K562 (cell line): ENCODE measurements around the gene BTBD18. TPM values are rescaled to one million over a fixed set of nuclear protein-coding genes. Genes with fewer than 3 reads are reported as not detected.

Source experiments
- ATAC-seq: fragments of 200-7000 bp; cut with Tn5 transposase; 3 replicates; pipeline ENCODE4 v1.9.1; 2020; ENCODE audit warnings: moderate library complexity
- BruUV-seq: library from RNA; stranded (reverse); fragments of 400-500 nt; replicated peaks from 2 replicates; lab custom pipeline; 2021; lab: Mats Ljungman, UMichigan
- CTCF ChIA-PET: fragments of 300-600 bp; formaldehyde crosslinking; extraction: SDS; loops from one replicate; lab custom pipeline; 2021; ENCODE audit warnings: low intra/inter-chr PET ratio; lab: Yijun Ruan, JAX
- POLR2A ChIA-PET: fragments of 300-600, 350-650 bp; sonication (Branson Sonifier 250); formaldehyde crosslinking; extraction: SDS; loops from one replicate; lab custom pipeline; 2021; ENCODE audit warnings: antibody characterized with exemption, inconsistent platforms; lab: Yijun Ruan, JAX
- DNase-seq, 4 experiments: peaks; one replicate each; pipeline versions ENCODE4 v3.0.0 to v3.0.0-alpha.2; 2011 to 2018; ENCODE audit warnings: low spot score in 3 of 4, mixed read lengths in 3 of 4; ENCODE audit errors: extremely low read depth in 1 of 4
- FAIRE-seq: peaks from 2 replicates; lab custom pipeline; 2011; peaks lifted over from hg19 to GRCh38; lab: Jason Lieb, UNC
- H2AFZ ChIP-seq: 2 replicates; pipeline ENCODE4 v1.6.0; 2011; ENCODE audit warnings: low read depth, low read length, control low read depth, inconsistent platforms
- H3K27ac ChIP-seq: fragments of 200-600 bp; 3 replicates; pipeline ENCODE4 v1.8.0; 2011; ENCODE audit warnings: low read depth, mild to moderate bottlenecking, control low read depth, inconsistent platforms, low read length, moderate library complexity, mixed read lengths; ENCODE audit errors: extremely low read depth
- H3K27me3 ChIP-seq, 2 experiments: fragments of 300-600 bp in 1 of 2; 2 replicates in 1 of 2; 3 replicates in 1 of 2; pipeline versions ENCODE4 v1.6.0 to v1.8.0; 2011; ENCODE audit warnings: inconsistent platforms in 2 of 2, low read length in 2 of 2, mild to moderate bottlenecking in 1 of 2, mixed read lengths in 1 of 2, moderate library complexity in 1 of 2; ENCODE audit not compliant: control insufficient read depth in 2 of 2, insufficient read depth in 2 of 2
- H3K36me3 ChIP-seq: fragments of 300-600 bp; 3 replicates; pipeline ENCODE4 v1.8.0; 2011; ENCODE audit warnings: mild to moderate bottlenecking, low read length, inconsistent platforms; ENCODE audit not compliant: control insufficient read depth, insufficient read depth
- H3K4me1 ChIP-seq, 2 experiments: fragments of 200-600 bp in 1 of 2; replicated peaks in 1 of 2; 2 replicates in 1 of 2; 3 replicates in 1 of 2; pipeline versions ENCODE4 v1.5.1 to v1.8.0; 2011; ENCODE audit warnings: inconsistent platforms in 2 of 2, low read length in 2 of 2, mild to moderate bottlenecking in 1 of 2, mixed read lengths in 1 of 2, moderate library complexity in 1 of 2; ENCODE audit not compliant: control insufficient read depth in 2 of 2, insufficient read depth in 2 of 2
- H3K4me2 ChIP-seq: 2 replicates; pipeline ENCODE4 v1.6.1; 2011; ENCODE audit warnings: low read length, control low read depth, inconsistent platforms, mixed read lengths; ENCODE audit not compliant: insufficient read depth
- H3K4me3 ChIP-seq: fragments of 200-600 bp; sonication (generic), shearing (Covaris generic); 2 replicates; pipeline ENCODE4 v1.5.1; 2016; ENCODE audit warnings: control low read depth, inconsistent platforms
- H3K79me2 ChIP-seq: fragments of 200-600 bp; 3 replicates; pipeline ENCODE4 v1.8.0; 2011; ENCODE audit warnings: low read length, inconsistent platforms; ENCODE audit not compliant: control insufficient read depth, insufficient read depth
- H3K9ac ChIP-seq, 2 experiments: 2 replicates each; pipeline versions ENCODE4 v1.6.0 to v1.6.1; 2011; ENCODE audit warnings: low read depth in 2 of 2, low read length in 2 of 2, control low read depth in 1 of 2, inconsistent platforms in 1 of 2, mild to moderate bottlenecking in 1 of 2, mixed read lengths in 1 of 2; ENCODE audit not compliant: insufficient read depth in 1 of 2
- H3K9me1 ChIP-seq: one replicate; pipeline ENCODE4 v1.6.0; 2011; ENCODE audit warnings: inconsistent platforms, mild to moderate bottlenecking, low read length, moderate library complexity; ENCODE audit not compliant: control insufficient read depth, insufficient read depth
- H3K9me3 ChIP-seq: replicated peaks from 2 replicates; pipeline ENCODE4 v1.5.1; 2011; ENCODE audit warnings: low read depth, low read length, inconsistent platforms; ENCODE audit not compliant: control insufficient read depth, insufficient read depth
- H4K20me1 ChIP-seq: replicated peaks from 2 replicates; pipeline ENCODE4 v1.6.1; 2011; ENCODE audit warnings: low read length, inconsistent platforms, mixed read lengths; ENCODE audit not compliant: control insufficient read depth, insufficient read depth
- HOXB6 ChIP-seq: fragments of 250-450 bp; sonication (Bioruptor Pico); IDR thresholded peaks from 2 replicates; pipeline ENCODE4 v1.5.1; 2022; ENCODE audit warnings: mild to moderate bottlenecking, borderline replicate concordance
- KLF6 ChIP-seq: fragments of 250-450 bp; sonication (Bioruptor Pico); IDR thresholded peaks from 2 replicates; pipeline ENCODE4 v1.4.0; 2020; ENCODE audit warnings: mild to moderate bottlenecking, moderate library complexity, borderline replicate concordance
- POLR2A ChIP-seq: fragments of 450-650 bp; conservative IDR thresholded peaks from 2 replicates; pipeline ENCODE4 v1.6.1; 2016
- ZNF696 ChIP-seq: fragments of 250-450 bp; sonication (Bioruptor Pico); conservative IDR thresholded peaks from 2 replicates; pipeline ENCODE4 v1.4.0; 2020; ENCODE audit warnings: mild to moderate bottlenecking, moderate library complexity
- WGBS: fragments of 100-300 bp; shearing (Covaris generic); methylation state at CpG from one replicate; pipeline ENCODE4 v1.1.6; 2016; ENCODE audit warnings: low coverage, mixed read lengths; ENCODE audit not compliant: insufficient coverage; ENCODE audit errors: missing lambda C conversion rate; 5-methylcytosine and 5-hydroxymethylcytosine counted together
- in situ Hi-C: fragments of 300-500 bp; cut with MboI; formaldehyde crosslinking; loops from 4 replicates; pipeline ENCODE4 v1.15.0; 2018; ENCODE audit warnings: inconsistent platforms, mixed read lengths
- intact Hi-C: fragments of 100-400 bp; cut with micrococcal nuclease; formaldehyde crosslinking; loops from 2 replicates; pipeline ENCODE4 v1.14.2; 2022
- polyA plus RNA-seq, 8 experiments: library from polyadenylated mRNA; depleted of rRNA in 4 of 8; stranded (reverse) in 5 of 8; unstranded in 3 of 8; fragments of >200 nt; fragmentation: Nextera tagmentation in 2 of 8; fragmentation: Illumina TruSeq in 1 of 8; extraction: Ambion mirVana in 2 of 8; extraction: Trizol in 1 of 8; gene quantifications; 2 replicates each; pipeline versions ENCODE4 v1.2.1 to v1.2.3, GENCODE V29; 2011 to 2014; ENCODE audit warnings: inconsistent platforms in 1 of 8, missing spikeins in 1 of 8
- total RNA-seq, 7 experiments: library from RNA; depleted of rRNA in 6 of 7; stranded (reverse); fragments of >200 nt in 6 of 7; fragmentation: Illumina TruSeq in 2 of 7; extraction: Trizol in 2 of 7; gene quantifications; 2 replicates each; pipeline versions ENCODE4 v1.2.1 to v1.2.3, GENCODE V29; 2011 to 2021; ENCODE audit warnings: low replicate concordance in 1 of 7
- TF ChIP-seq, protein P1 (sequence below): fragments of 250-450 bp; sonication (Bioruptor Pico); IDR thresholded peaks from 2 replicates; pipeline ENCODE4 v1.6.1; 2021; ENCODE audit warnings: mild to moderate bottlenecking
- TF ChIP-seq, protein P2 (sequence below): fragments of 450-650 bp; IDR thresholded peaks from 2 replicates; pipeline ENCODE4 v1.6.1; 2016
- TF ChIP-seq, protein P3 (sequence below): fragments of 250-450 bp; sonication (Bioruptor Pico); IDR thresholded peaks from 2 replicates; pipeline ENCODE4 v1.8.0; 2021; ENCODE audit warnings: moderate library complexity, mild to moderate bottlenecking, inconsistent platforms
- TF ChIP-seq, protein P4 (sequence below): fragments of 450-650 bp; IDR thresholded peaks from 2 replicates; pipeline ENCODE4 v1.6.1; 2016; ENCODE audit warnings: mild to moderate bottlenecking, moderate library complexity

Gene BTBD18
- total and polyA plus RNA-seq, 9 of the 15 experiments (the other 6 are each of a cell fraction or from before 2014, with no cell fraction given) = 0.06 TPM; not detected in 8

DNA sequence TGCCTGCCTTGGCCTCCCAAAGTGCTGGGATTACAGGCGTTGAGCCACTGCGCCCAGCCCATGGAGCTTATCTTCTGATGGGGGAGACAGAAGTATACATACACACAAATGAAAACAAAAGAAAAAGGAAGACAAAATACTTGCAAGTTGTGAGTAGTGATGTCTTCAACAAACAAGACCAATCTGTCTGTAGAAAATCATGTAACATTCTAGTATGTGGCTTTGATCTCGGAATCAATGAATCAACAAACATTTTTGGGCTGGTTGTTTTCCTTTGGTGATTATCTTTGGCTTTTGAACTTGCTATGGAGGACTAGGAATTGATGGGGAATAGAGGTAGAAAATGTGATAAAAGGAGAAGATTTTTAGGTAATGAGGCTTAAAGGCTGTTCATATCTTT lies 6.6 kb upstream of the BTBD18 start:
- peaks cover 0 to 3% of the 10 kb centered on the region in 2 experiments; a peak in 1 of 5 replicates for H3K4me1 ChIP-seq
- no peaks in the 10 kb centered on the region for H3K9me3 ChIP-seq
- no peaks in the 10 kb centered on the region for H3K9me1 ChIP-seq
- intact Hi-C loops (no loop called here), in situ Hi-C loops (no loop called here)
- H3K27me3 ChIP-seq = no peaks in the 10 kb centered on the region
- H3K27ac ChIP-seq = no peak overlapping the region
- H3K36me3 ChIP-seq = no peaks in the 10 kb centered on the region
- WGBS = 33% methylated on average over 3 of the region's 3 CpGs
- no peak for ATAC-seq
- no peak overlapping the region for H3K4me3 ChIP-seq
- H3K79me2 ChIP-seq = peaks cover 15% of the 10 kb centered on the region
- no peak overlapping the region for H3K9ac ChIP-seq
- no peak overlapping the region for H2AFZ ChIP-seq
- ChIA-PET POLR2A (interaction anchor here (1.3 to 2.0 kb wide), 2 partner anchors 12 to 17 kb away, joined by 5 to 11 read pairs; partner anchors contain the start of gene SELENOH), CTCF (interaction anchor here (0.6 kb wide), 1 partner anchor 141 kb away, joined by 3 read pairs; no protein-coding TSS in a partner anchor)
- no TSS peak for BruUV-seq
- no peak overlapping the region for H3K4me2 ChIP-seq
- no peak for FAIRE-seq
- no peak for DNase-seq
- no peaks in the 10 kb centered on the region for H4K20me1 ChIP-seq
- TF ChIP-seq ZNF696 (CRISPR knock-in tag) (no peak), HOXB6 (CRISPR knock-in tag) (no peak), POLR2A (no peak), KLF6 (CRISPR knock-in tag) (no peak)
- TF ChIP-seq, protein P1, sequence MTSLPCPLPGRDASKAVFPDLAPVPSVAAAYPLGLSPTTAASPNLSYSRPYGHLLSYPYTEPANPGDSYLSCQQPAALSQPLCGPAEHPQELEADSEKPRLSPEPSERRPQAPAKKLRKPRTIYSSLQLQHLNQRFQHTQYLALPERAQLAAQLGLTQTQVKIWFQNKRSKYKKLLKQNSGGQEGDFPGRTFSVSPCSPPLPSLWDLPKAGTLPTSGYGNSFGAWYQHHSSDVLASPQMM (CRISPR knock-in tag) = no peak
- TF ChIP-seq, protein P2, sequence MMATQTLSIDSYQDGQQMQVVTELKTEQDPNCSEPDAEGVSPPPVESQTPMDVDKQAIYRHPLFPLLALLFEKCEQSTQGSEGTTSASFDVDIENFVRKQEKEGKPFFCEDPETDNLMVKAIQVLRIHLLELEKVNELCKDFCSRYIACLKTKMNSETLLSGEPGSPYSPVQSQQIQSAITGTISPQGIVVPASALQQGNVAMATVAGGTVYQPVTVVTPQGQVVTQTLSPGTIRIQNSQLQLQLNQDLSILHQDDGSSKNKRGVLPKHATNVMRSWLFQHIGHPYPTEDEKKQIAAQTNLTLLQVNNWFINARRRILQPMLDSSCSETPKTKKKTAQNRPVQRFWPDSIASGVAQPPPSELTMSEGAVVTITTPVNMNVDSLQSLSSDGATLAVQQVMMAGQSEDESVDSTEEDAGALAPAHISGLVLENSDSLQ = no peak
- TF ChIP-seq, protein P3, sequence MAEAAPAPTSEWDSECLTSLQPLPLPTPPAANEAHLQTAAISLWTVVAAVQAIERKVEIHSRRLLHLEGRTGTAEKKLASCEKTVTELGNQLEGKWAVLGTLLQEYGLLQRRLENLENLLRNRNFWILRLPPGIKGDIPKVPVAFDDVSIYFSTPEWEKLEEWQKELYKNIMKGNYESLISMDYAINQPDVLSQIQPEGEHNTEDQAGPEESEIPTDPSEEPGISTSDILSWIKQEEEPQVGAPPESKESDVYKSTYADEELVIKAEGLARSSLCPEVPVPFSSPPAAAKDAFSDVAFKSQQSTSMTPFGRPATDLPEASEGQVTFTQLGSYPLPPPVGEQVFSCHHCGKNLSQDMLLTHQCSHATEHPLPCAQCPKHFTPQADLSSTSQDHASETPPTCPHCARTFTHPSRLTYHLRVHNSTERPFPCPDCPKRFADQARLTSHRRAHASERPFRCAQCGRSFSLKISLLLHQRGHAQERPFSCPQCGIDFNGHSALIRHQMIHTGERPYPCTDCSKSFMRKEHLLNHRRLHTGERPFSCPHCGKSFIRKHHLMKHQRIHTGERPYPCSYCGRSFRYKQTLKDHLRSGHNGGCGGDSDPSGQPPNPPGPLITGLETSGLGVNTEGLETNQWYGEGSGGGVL (CRISPR knock-in tag) = no peak
- TF ChIP-seq, protein P4, sequence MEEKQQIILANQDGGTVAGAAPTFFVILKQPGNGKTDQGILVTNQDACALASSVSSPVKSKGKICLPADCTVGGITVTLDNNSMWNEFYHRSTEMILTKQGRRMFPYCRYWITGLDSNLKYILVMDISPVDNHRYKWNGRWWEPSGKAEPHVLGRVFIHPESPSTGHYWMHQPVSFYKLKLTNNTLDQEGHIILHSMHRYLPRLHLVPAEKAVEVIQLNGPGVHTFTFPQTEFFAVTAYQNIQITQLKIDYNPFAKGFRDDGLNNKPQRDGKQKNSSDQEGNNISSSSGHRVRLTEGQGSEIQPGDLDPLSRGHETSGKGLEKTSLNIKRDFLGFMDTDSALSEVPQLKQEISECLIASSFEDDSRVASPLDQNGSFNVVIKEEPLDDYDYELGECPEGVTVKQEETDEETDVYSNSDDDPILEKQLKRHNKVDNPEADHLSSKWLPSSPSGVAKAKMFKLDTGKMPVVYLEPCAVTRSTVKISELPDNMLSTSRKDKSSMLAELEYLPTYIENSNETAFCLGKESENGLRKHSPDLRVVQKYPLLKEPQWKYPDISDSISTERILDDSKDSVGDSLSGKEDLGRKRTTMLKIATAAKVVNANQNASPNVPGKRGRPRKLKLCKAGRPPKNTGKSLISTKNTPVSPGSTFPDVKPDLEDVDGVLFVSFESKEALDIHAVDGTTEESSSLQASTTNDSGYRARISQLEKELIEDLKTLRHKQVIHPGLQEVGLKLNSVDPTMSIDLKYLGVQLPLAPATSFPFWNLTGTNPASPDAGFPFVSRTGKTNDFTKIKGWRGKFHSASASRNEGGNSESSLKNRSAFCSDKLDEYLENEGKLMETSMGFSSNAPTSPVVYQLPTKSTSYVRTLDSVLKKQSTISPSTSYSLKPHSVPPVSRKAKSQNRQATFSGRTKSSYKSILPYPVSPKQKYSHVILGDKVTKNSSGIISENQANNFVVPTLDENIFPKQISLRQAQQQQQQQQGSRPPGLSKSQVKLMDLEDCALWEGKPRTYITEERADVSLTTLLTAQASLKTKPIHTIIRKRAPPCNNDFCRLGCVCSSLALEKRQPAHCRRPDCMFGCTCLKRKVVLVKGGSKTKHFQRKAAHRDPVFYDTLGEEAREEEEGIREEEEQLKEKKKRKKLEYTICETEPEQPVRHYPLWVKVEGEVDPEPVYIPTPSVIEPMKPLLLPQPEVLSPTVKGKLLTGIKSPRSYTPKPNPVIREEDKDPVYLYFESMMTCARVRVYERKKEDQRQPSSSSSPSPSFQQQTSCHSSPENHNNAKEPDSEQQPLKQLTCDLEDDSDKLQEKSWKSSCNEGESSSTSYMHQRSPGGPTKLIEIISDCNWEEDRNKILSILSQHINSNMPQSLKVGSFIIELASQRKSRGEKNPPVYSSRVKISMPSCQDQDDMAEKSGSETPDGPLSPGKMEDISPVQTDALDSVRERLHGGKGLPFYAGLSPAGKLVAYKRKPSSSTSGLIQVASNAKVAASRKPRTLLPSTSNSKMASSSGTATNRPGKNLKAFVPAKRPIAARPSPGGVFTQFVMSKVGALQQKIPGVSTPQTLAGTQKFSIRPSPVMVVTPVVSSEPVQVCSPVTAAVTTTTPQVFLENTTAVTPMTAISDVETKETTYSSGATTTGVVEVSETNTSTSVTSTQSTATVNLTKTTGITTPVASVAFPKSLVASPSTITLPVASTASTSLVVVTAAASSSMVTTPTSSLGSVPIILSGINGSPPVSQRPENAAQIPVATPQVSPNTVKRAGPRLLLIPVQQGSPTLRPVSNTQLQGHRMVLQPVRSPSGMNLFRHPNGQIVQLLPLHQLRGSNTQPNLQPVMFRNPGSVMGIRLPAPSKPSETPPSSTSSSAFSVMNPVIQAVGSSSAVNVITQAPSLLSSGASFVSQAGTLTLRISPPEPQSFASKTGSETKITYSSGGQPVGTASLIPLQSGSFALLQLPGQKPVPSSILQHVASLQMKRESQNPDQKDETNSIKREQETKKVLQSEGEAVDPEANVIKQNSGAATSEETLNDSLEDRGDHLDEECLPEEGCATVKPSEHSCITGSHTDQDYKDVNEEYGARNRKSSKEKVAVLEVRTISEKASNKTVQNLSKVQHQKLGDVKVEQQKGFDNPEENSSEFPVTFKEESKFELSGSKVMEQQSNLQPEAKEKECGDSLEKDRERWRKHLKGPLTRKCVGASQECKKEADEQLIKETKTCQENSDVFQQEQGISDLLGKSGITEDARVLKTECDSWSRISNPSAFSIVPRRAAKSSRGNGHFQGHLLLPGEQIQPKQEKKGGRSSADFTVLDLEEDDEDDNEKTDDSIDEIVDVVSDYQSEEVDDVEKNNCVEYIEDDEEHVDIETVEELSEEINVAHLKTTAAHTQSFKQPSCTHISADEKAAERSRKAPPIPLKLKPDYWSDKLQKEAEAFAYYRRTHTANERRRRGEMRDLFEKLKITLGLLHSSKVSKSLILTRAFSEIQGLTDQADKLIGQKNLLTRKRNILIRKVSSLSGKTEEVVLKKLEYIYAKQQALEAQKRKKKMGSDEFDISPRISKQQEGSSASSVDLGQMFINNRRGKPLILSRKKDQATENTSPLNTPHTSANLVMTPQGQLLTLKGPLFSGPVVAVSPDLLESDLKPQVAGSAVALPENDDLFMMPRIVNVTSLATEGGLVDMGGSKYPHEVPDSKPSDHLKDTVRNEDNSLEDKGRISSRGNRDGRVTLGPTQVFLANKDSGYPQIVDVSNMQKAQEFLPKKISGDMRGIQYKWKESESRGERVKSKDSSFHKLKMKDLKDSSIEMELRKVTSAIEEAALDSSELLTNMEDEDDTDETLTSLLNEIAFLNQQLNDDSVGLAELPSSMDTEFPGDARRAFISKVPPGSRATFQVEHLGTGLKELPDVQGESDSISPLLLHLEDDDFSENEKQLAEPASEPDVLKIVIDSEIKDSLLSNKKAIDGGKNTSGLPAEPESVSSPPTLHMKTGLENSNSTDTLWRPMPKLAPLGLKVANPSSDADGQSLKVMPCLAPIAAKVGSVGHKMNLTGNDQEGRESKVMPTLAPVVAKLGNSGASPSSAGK = no peak
